Measurements from ENCODE around the gene GSG1L. TPM values are rescaled to one million over a fixed set of nuclear protein-coding genes. Genes with fewer than 3 reads are reported as not detected.

The GSG1L gene
- polyA plus RNA-seq, 2 donors = 0.12 to 0.19 TPM

GRCh38 chr16:27803775-27804549 is 259.6 kb downstream of the GSG1L start:
- Histone ChIP-seq H3K36me3 (ENCODE audit: control insufficient read depth in 2 of 2, insufficient read depth in 2 of 2, low read length in 1 of 2) (no peaks in the 10 kb centered on the region), H3K9me3 (ENCODE audit: control insufficient read depth in 2 of 2, insufficient read depth in 1 of 2, low read depth in 1 of 2, low read length in 1 of 2) (no peaks in the 10 kb centered on the region), H3K4me1 (ENCODE audit: control insufficient read depth in 2 of 2, insufficient read depth in 2 of 2, low read length in 1 of 2) (no peaks in the 10 kb centered on the region), H3K4me3 (ENCODE audit: low read depth in 1 of 2, low read length in 2 of 2) (no peak overlapping the region), H3K27ac (ENCODE audit: low read depth in 2 of 2, low read length in 1 of 2) (no peak overlapping the region), H3K27me3 (ENCODE audit: control insufficient read depth in 1 of 2, insufficient read depth in 2 of 2, low read length in 2 of 2) (no peaks in the 10 kb centered on the region)
- 24 to 28% methylated on average over 10 of the region's 10 CpGs for WGBS, 2 donors

GRCh38 chr16:27802664-27803439 is 260.7 kb downstream of the GSG1L start:
- Histone ChIP-seq H3K9me3 (ENCODE audit: control insufficient read depth in 2 of 2, insufficient read depth in 1 of 2, low read depth in 1 of 2, low read length in 1 of 2) (no peaks in the 10 kb centered on the region), H3K4me3 (ENCODE audit: low read depth in 1 of 2, low read length in 2 of 2) (no peak overlapping the region), H3K4me1 (ENCODE audit: control insufficient read depth in 2 of 2, insufficient read depth in 2 of 2, low read length in 1 of 2) (no peaks in the 10 kb centered on the region), H3K36me3 (ENCODE audit: control insufficient read depth in 2 of 2, insufficient read depth in 2 of 2, low read length in 1 of 2) (peaks cover 0 to 2% of the 10 kb centered on the region in 2 donors), H3K27ac (ENCODE audit: low read depth in 2 of 2, low read length in 1 of 2) (no peak overlapping the region), H3K27me3 (ENCODE audit: control insufficient read depth in 1 of 2, insufficient read depth in 2 of 2, low read length in 2 of 2) (no peaks in the 10 kb centered on the region)
- 65 to 73% methylated on average over 12 of the region's 12 CpGs for WGBS, 2 donors

GRCh38 chr16:27801289-27801945 is 262.1 kb downstream of the GSG1L start:
- 61 to 79% methylated on average over 18 of the region's 18 CpGs for WGBS, 2 donors
- H3K9me3 ChIP-seq (ENCODE audit: control insufficient read depth in 2 of 2, insufficient read depth in 1 of 2, low read depth in 1 of 2, low read length in 1 of 2) = no peaks in the 10 kb centered on the region
- H3K36me3 ChIP-seq (ENCODE audit: control insufficient read depth in 2 of 2, insufficient read depth in 2 of 2, low read length in 1 of 2) = peaks cover 0 to 2% of the 10 kb centered on the region in 2 donors
- H3K27ac ChIP-seq (ENCODE audit: low read depth in 2 of 2, low read length in 1 of 2) = no peak overlapping the region
- H3K4me3 ChIP-seq (ENCODE audit: low read depth in 1 of 2, low read length in 2 of 2) = no peak overlapping the region
- no peaks in the 10 kb centered on the region for H3K4me1 ChIP-seq (ENCODE audit: control insufficient read depth in 2 of 2, insufficient read depth in 2 of 2, low read length in 1 of 2)
- H3K27me3 ChIP-seq (ENCODE audit: control insufficient read depth in 1 of 2, insufficient read depth in 2 of 2, low read length in 2 of 2) = no peaks in the 10 kb centered on the region

- Histone ChIP-seq H3K36me3 (ENCODE audit: control insufficient read depth in 2 of 2, insufficient read depth in 2 of 2, low read length in 1 of 2) (peaks cover 0 to 2% of the 10 kb centered on the region in 2 donors), H3K9me3 (ENCODE audit: control insufficient read depth in 2 of 2, insufficient read depth in 1 of 2, low read depth in 1 of 2, low read length in 1 of 2) (no peaks in the 10 kb centered on the region), H3K27ac (ENCODE audit: low read depth in 2 of 2, low read length in 1 of 2) (no peak overlapping the region), H3K4me3 (ENCODE audit: low read depth in 1 of 2, low read length in 2 of 2) (no peak overlapping the region), H3K4me1 (ENCODE audit: control insufficient read depth in 2 of 2, insufficient read depth in 2 of 2, low read length in 1 of 2) (no peaks in the 10 kb centered on the region), H3K27me3 (ENCODE audit: control insufficient read depth in 1 of 2, insufficient read depth in 2 of 2, low read length in 2 of 2) (no peaks in the 10 kb centered on the region)
- WGBS, 2 donors = 77 to 79% methylated on average over 9 of the region's 9 CpGs
Measured at GRCh38 chr16:27800817-27801216, 262.7 kb downstream of the GSG1L start.

- H3K4me1 ChIP-seq (ENCODE audit: control insufficient read depth in 2 of 2, insufficient read depth in 2 of 2, low read length in 1 of 2) = no peaks in the 10 kb centered on the region
- H3K36me3 ChIP-seq (ENCODE audit: control insufficient read depth in 2 of 2, insufficient read depth in 2 of 2, low read length in 1 of 2) = peaks cover 0 to 2% of the 10 kb centered on the region in 2 donors
- H3K27ac ChIP-seq (ENCODE audit: low read depth in 2 of 2, low read length in 1 of 2) = no peak overlapping the region
- no peak overlapping the region for H3K4me3 ChIP-seq (ENCODE audit: low read depth in 1 of 2, low read length in 2 of 2)
- no peaks in the 10 kb centered on the region for H3K9me3 ChIP-seq (ENCODE audit: control insufficient read depth in 2 of 2, insufficient read depth in 1 of 2, low read depth in 1 of 2, low read length in 1 of 2)
- 63 to 70% methylated on average over 8 of the region's 8 CpGs for WGBS, 2 donors
- H3K27me3 ChIP-seq (ENCODE audit: control insufficient read depth in 1 of 2, insufficient read depth in 2 of 2, low read length in 2 of 2) = no peaks in the 10 kb centered on the region
Measured at GRCh38 chr16:27799896-27800295, 263.6 kb downstream of the GSG1L start.

- WGBS, 2 donors = 54 to 58% methylated on average over 5 of the region's 5 CpGs
- H3K36me3 ChIP-seq (ENCODE audit: control insufficient read depth in 2 of 2, insufficient read depth in 2 of 2, low read length in 1 of 2) = peaks cover 0 to 2% of the 10 kb centered on the region in 2 donors
Measured at GRCh38 chr16:27798241-27798640, 265.3 kb downstream of the GSG1L start.

GRCh38 chr16:27795992-27796614 is 267.4 kb downstream of the GSG1L start:
- H3K36me3 ChIP-seq (ENCODE audit: control insufficient read depth in 2 of 2, insufficient read depth in 2 of 2, low read length in 1 of 2) = peaks cover 0 to 2% of the 10 kb centered on the region in 2 donors
- H3K27me3 ChIP-seq (ENCODE audit: control insufficient read depth in 1 of 2, insufficient read depth in 2 of 2, low read length in 2 of 2) = no peaks in the 10 kb centered on the region
- no peak overlapping the region for H3K27ac ChIP-seq (ENCODE audit: low read depth in 2 of 2, low read length in 1 of 2)
- H3K4me3 ChIP-seq (ENCODE audit: low read depth in 1 of 2, low read length in 2 of 2) = no peak overlapping the region
- WGBS, 2 donors = 57 to 58% methylated on average over 11 of the region's 11 CpGs
- H3K4me1 ChIP-seq (ENCODE audit: control insufficient read depth in 2 of 2, insufficient read depth in 2 of 2, low read length in 1 of 2) = no peaks in the 10 kb centered on the region
- peaks cover under 1 to 3% of the 10 kb centered on the region in 2 donors for H3K9me3 ChIP-seq (ENCODE audit: control insufficient read depth in 2 of 2, insufficient read depth in 1 of 2, low read depth in 1 of 2, low read length in 1 of 2)

More at GRCh38 chr16:27798241-27798640, 265.3 kb downstream of the GSG1L start:
- Histone ChIP-seq H3K9me3 (ENCODE audit: control insufficient read depth in 2 of 2, insufficient read depth in 1 of 2, low read depth in 1 of 2, low read length in 1 of 2) (no peaks in the 10 kb centered on the region), H3K27me3 (ENCODE audit: control insufficient read depth in 1 of 2, insufficient read depth in 2 of 2, low read length in 2 of 2) (no peaks in the 10 kb centered on the region), H3K27ac (ENCODE audit: low read depth in 2 of 2, low read length in 1 of 2) (no peak overlapping the region), H3K4me1 (ENCODE audit: control insufficient read depth in 2 of 2, insufficient read depth in 2 of 2, low read length in 1 of 2) (no peaks in the 10 kb centered on the region), H3K4me3 (ENCODE audit: low read depth in 1 of 2, low read length in 2 of 2) (no peak overlapping the region)

- H3K4me3 ChIP-seq (ENCODE audit: low read depth in 1 of 2, low read length in 2 of 2) = no peak overlapping the region
- no peak overlapping the region for H3K27ac ChIP-seq (ENCODE audit: low read depth in 2 of 2, low read length in 1 of 2)
- H3K27me3 ChIP-seq (ENCODE audit: control insufficient read depth in 1 of 2, insufficient read depth in 2 of 2, low read length in 2 of 2) = no peaks in the 10 kb centered on the region
- peaks cover 3% of the 10 kb centered on the region in 2 donors for H3K9me3 ChIP-seq (ENCODE audit: control insufficient read depth in 2 of 2, insufficient read depth in 1 of 2, low read depth in 1 of 2, low read length in 1 of 2)
- peaks cover 0 to 2% of the 10 kb centered on the region in 2 donors for H3K36me3 ChIP-seq (ENCODE audit: control insufficient read depth in 2 of 2, insufficient read depth in 2 of 2, low read length in 1 of 2)
- no peaks in the 10 kb centered on the region for H3K4me1 ChIP-seq (ENCODE audit: control insufficient read depth in 2 of 2, insufficient read depth in 2 of 2, low read length in 1 of 2)
Measured at GRCh38 chr16:27793249-27793622, 270.3 kb downstream of the GSG1L start.

GRCh38 chr16:27792486-27793248 is 270.8 kb downstream of the GSG1L start:
- H3K36me3 ChIP-seq (ENCODE audit: control insufficient read depth in 2 of 2, insufficient read depth in 2 of 2, low read length in 1 of 2) = no peaks in the 10 kb centered on the region
- no peak overlapping the region for H3K27ac ChIP-seq (ENCODE audit: low read depth in 2 of 2, low read length in 1 of 2)
- WGBS, 2 donors = 84 to 87% methylated on average over 7 of the region's 7 CpGs

More at GRCh38 chr16:27792486-27793248, 270.8 kb downstream of the GSG1L start:
- peaks cover 3% of the 10 kb centered on the region in 2 donors for H3K9me3 ChIP-seq (ENCODE audit: control insufficient read depth in 2 of 2, insufficient read depth in 1 of 2, low read depth in 1 of 2, low read length in 1 of 2)
- no peaks in the 10 kb centered on the region for H3K27me3 ChIP-seq (ENCODE audit: control insufficient read depth in 1 of 2, insufficient read depth in 2 of 2, low read length in 2 of 2)
- no peaks in the 10 kb centered on the region for H3K4me1 ChIP-seq (ENCODE audit: control insufficient read depth in 2 of 2, insufficient read depth in 2 of 2, low read length in 1 of 2)
- H3K4me3 ChIP-seq (ENCODE audit: low read depth in 1 of 2, low read length in 2 of 2) = no peak overlapping the region

Data from esophagus (tissue), 2 donors.